GM21576 (cell line): ENCODE measurements around the gene NEK2.
"Not testable (repeated sequence)": the region's sequence is repeated elsewhere in the genome, so short reads cannot be mapped to it uniquely, and the experiment has no call there.

Experiments used
- ATAC-seq: cut with Tn5 transposase; IDR thresholded peaks from one replicate; pipeline ENCODE4 v1.9.1; 2021; ENCODE audit warnings: mild to moderate bottlenecking, moderate library complexity; ENCODE audit not compliant: unreplicated experiment

NEK2 gene

GRCh38 chr1:211675230-211676105 lies at the start of gene NEK2:
Gene NEK2 (minus strand): TSS chr1:211675621. CDS start chr1:211675479, 142 bp downstream.
- ATAC-seq = peak; percentile 95

- no peak for ATAC-seq
These were observed 49.3 kb upstream of the NEK2 start for GRCh38 chr1:211724687-211725196.

- ATAC-seq = no peak
These were observed 47.9 kb upstream of the NEK2 start for GRCh38 chr1:211723273-211723672.

GRCh38 chr1:211722277-211723175 lies 47.1 kb upstream of the NEK2 start:
- no peak for ATAC-seq

GRCh38 chr1:211716555-211716954 lies 41.1 kb upstream of the NEK2 start:
- ATAC-seq = not testable (repeated sequence)

- ATAC-seq = no peak
These were observed 40.5 kb upstream of the NEK2 start for GRCh38 chr1:211715971-211716370.

GRCh38 chr1:211714154-211714553 lies 38.7 kb upstream of the NEK2 start:
- no peak for ATAC-seq

GRCh38 chr1:211713231-211713630 lies 37.8 kb upstream of the NEK2 start:
- no peak for ATAC-seq

GRCh38 chr1:211711315-211711705 lies 35.9 kb upstream of the NEK2 start:
- ATAC-seq = no peak

- ATAC-seq = no peak
These were observed 35.3 kb upstream of the NEK2 start for GRCh38 chr1:211710566-211711314.

GRCh38 chr1:211708926-211709325 lies 33.5 kb upstream of the NEK2 start:
- no peak for ATAC-seq

- ATAC-seq = no peak
These were observed 32.6 kb upstream of the NEK2 start for GRCh38 chr1:211708006-211708405.

- ATAC-seq = no peak
These were observed 30.2 kb upstream of the NEK2 start for GRCh38 chr1:211705467-211706091.

GRCh38 chr1:211704543-211704942 lies 29.1 kb upstream of the NEK2 start:
- no peak for ATAC-seq

- ATAC-seq = no peak
These were observed 28.6 kb upstream of the NEK2 start for GRCh38 chr1:211703812-211704537.

GRCh38 chr1:211701733-211702132 lies 26.3 kb upstream of the NEK2 start:
- no peak for ATAC-seq

- ATAC-seq = no peak
These were observed 23.6 kb upstream of the NEK2 start for GRCh38 chr1:211699059-211699458.

GRCh38 chr1:211698161-211699026 lies 23.0 kb upstream of the NEK2 start:
- ATAC-seq = peak; percentile 50

- peak; percentile 65 for ATAC-seq
These were observed 21.9 kb upstream of the NEK2 start for GRCh38 chr1:211697356-211697755.
